GM12872 (cell line): ENCODE measurements around the gene MYLIP.

Source experiments
- CTCF ChIP-seq: IDR thresholded peaks from 3 replicates; pipeline ENCODE4 v1.5.1; 2011; ENCODE audit warnings: low read depth, mild to moderate bottlenecking, low read length, moderate library complexity; ENCODE audit not compliant: insufficient read depth

Gene MYLIP

GRCh38 chr6:16108419-16108818 is 20.5 kb upstream of the MYLIP start:
- no peak for TF ChIP-seq CTCF

GRCh38 chr6:16108921-16109658 is 19.8 kb upstream of the MYLIP start:
- TF ChIP-seq CTCF, result no peak

GRCh38 chr6:16109659-16110305 is 19.1 kb upstream of the MYLIP start:
- no peak for TF ChIP-seq CTCF

GRCh38 chr6:16118825-16119224 is 10.1 kb upstream of the MYLIP start:
- TF ChIP-seq CTCF, result no peak

- no peak for TF ChIP-seq CTCF
Measured at GRCh38 chr6:16121339-16121738, 7.5 kb upstream of the MYLIP start.

- no peak for TF ChIP-seq CTCF
Measured at GRCh38 chr6:16122197-16122596, 6.7 kb upstream of the MYLIP start.

GRCh38 chr6:16124198-16125180 is 4.4 kb upstream of the MYLIP start:
- no peak for TF ChIP-seq CTCF
